Neuronal stem cell (in vitro differentiated cells): ENCODE results near the gene GALNS.
A peak's percentile ranks its signal among the peaks of the same experiment; 100 is the strongest.

ENCODE experiments used
- DNase-seq: peaks from one replicate; pipeline ENCODE4 v3.0.0-alpha.2; 2013; ENCODE audit warnings: low spot score
- H2AFZ ChIP-seq: one replicate; pipeline ENCODE4 v1.6.1; 2013; ENCODE audit warnings: mild to moderate bottlenecking, low read length, inconsistent platforms
- H2AK5ac ChIP-seq: 2 replicates; pipeline ENCODE4 v1.6.1; 2013; ENCODE audit warnings: low read depth, mild to moderate bottlenecking, inconsistent platforms, low read length, moderate library complexity, mixed read lengths
- H2BK120ac ChIP-seq: 2 replicates; pipeline ENCODE4 v1.6.1; 2013; ENCODE audit warnings: low read depth, mild to moderate bottlenecking, inconsistent platforms, low read length, moderate library complexity, mixed read lengths
- H2BK12ac ChIP-seq: one replicate; pipeline ENCODE4 v1.6.1; 2013; ENCODE audit warnings: low read length, inconsistent platforms
- H2BK15ac ChIP-seq: 2 replicates; pipeline ENCODE4 v1.6.1; 2013; ENCODE audit warnings: mild to moderate bottlenecking, low read length, inconsistent platforms, mixed read lengths
- H2BK5ac ChIP-seq: one replicate; pipeline ENCODE4 v1.6.1; 2013; ENCODE audit warnings: inconsistent platforms, mild to moderate bottlenecking, low read length, moderate library complexity
- H3K14ac ChIP-seq: one replicate; pipeline ENCODE4 v1.6.1; 2013; ENCODE audit warnings: low read length, inconsistent platforms
- H3K18ac ChIP-seq: 2 replicates; pipeline ENCODE4 v1.6.1; 2013; ENCODE audit warnings: low read length, inconsistent platforms
- H3K23ac ChIP-seq: 2 replicates; pipeline ENCODE4 v1.6.1; 2013; ENCODE audit warnings: low read depth, mild to moderate bottlenecking, mixed read lengths, low read length, inconsistent platforms; ENCODE audit not compliant: poor library complexity
- H3K27ac ChIP-seq: replicated peaks from 3 replicates; pipeline ENCODE4 v1.5.1; 2013; ENCODE audit warnings: low read length, inconsistent platforms
- H3K27me3 ChIP-seq, 3 experiments: 2 replicates each; pipeline ENCODE4 v1.6.1; 2013; ENCODE audit warnings: low read length in 3 of 3, mild to moderate bottlenecking in 2 of 3, inconsistent platforms in 1 of 3, low read depth in 1 of 3, mixed read lengths in 1 of 3, moderate library complexity in 1 of 3; ENCODE audit not compliant: control insufficient read depth in 3 of 3, insufficient read depth in 3 of 3
- H3K36me3 ChIP-seq, 2 donors: replicated peaks in 1 of 2; 2 replicates each; pipeline ENCODE4 v1.6.1; 2013; ENCODE audit warnings: low read length in 2 of 2; ENCODE audit not compliant: control insufficient read depth in 2 of 2, insufficient read depth in 2 of 2
- H3K4ac ChIP-seq: 2 replicates; pipeline ENCODE4 v1.6.1; 2013; ENCODE audit warnings: inconsistent platforms, mild to moderate bottlenecking, low read length, moderate library complexity
- H3K4me1 ChIP-seq, 2 donors: 1 replicate in 1 of 2; 2 replicates in 1 of 2; pipeline ENCODE4 v1.6.1; 2013; ENCODE audit warnings: low read length in 2 of 2, low read depth in 1 of 2; ENCODE audit not compliant: control insufficient read depth in 2 of 2, insufficient read depth in 1 of 2
- H3K4me2 ChIP-seq: one replicate; pipeline ENCODE4 v1.6.1; 2013; ENCODE audit warnings: mild to moderate bottlenecking, low read length, inconsistent platforms; ENCODE audit not compliant: insufficient read depth, poor library complexity, severe bottlenecking
- H3K4me3 ChIP-seq, 2 donors: 2 replicates each; pipeline ENCODE4 v1.5.1; 2013; ENCODE audit warnings: low read length in 2 of 2, mild to moderate bottlenecking in 2 of 2, inconsistent platforms in 1 of 2, moderate library complexity in 1 of 2
- H3K79me1 ChIP-seq: one replicate; pipeline ENCODE4 v1.6.1; 2013; ENCODE audit warnings: low read depth, mild to moderate bottlenecking, inconsistent platforms, low read length, moderate library complexity
- H3K9ac ChIP-seq: one replicate; pipeline ENCODE4 v1.6.1; 2013; ENCODE audit warnings: mild to moderate bottlenecking, low read depth, low read length, inconsistent platforms; ENCODE audit not compliant: poor library complexity
- H3K9me3 ChIP-seq, 2 donors: replicated peaks in 1 of 2; 2 replicates each; pipeline versions ENCODE3 to v1.6.1; 2013; ENCODE audit warnings: low read length in 2 of 2, mild to moderate bottlenecking in 2 of 2, inconsistent platforms in 1 of 2, low read depth in 1 of 2, mixed read lengths in 1 of 2, moderate library complexity in 1 of 2; ENCODE audit not compliant: control insufficient read depth in 2 of 2, insufficient read depth in 1 of 2
- H4K8ac ChIP-seq: one replicate; pipeline ENCODE4 v1.6.1; 2013; ENCODE audit warnings: low read depth, mild to moderate bottlenecking, inconsistent platforms, low read length, moderate library complexity
- H4K91ac ChIP-seq: one replicate; pipeline ENCODE4 v1.6.1; 2013; ENCODE audit warnings: low read length, low read depth, mild to moderate bottlenecking, inconsistent platforms; ENCODE audit not compliant: poor library complexity
- WGBS, 2 donors: extraction: QIAGEN DNeasy Blood & Tissue Kit; methylation state at CpG; one replicate each; pipeline ENCODE4 v1.1.7; 2013; ENCODE audit warnings: missing lambda C conversion rate in 2 of 2, mixed read lengths in 1 of 2; ENCODE audit not compliant: insufficient read length in 2 of 2, insufficient replicate concordance in 1 of 2; ENCODE audit errors: extremely low coverage in 2 of 2; 5-methylcytosine and 5-hydroxymethylcytosine counted together

The GALNS gene

DNA sequence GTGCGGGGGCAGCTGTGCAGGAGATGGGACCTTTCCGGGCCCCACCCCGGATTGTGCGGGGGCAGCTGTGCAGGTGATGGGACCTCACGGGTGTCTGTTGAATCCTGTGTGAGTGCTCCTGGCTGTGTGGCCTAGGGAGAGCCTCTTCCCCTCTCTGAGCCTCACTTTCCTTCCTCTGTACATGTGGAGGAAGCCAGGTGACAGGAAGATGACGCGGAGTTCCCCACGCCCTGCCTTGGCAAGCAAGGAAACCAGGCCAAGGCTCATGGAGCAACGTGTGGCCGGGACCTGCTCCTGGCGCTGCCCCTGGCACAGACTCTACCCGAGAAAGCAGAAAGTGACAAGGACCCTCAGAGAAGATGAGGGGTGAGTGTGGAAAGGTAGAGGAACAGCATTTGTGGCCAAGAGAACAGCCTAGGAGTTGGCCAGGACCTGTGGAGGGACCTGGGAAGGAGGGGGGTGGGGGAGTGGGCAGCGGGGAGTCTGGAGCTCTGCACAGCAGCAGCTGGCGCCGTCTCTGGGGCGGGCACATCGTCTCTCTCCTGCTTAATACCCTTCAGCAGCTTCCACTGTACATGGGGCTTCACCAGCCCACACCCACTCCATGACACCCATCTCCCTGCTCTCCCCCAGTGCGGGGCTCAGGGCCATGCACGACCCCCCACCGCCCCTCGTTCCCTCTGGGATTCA, 48.1 kb upstream of the GALNS start:
- Histone ChIP-seq H2BK15ac (peak overlapping the region; percentile 78), H3K79me1 (no peaks in the 10 kb centered on the region), H3K4me3 (no peak overlapping the region), H3K36me3 (no peaks in the 10 kb centered on the region), H3K14ac (peak overlapping the region; percentile 63), H3K4me1 (peaks cover 0 to 8% of the 10 kb centered on the region in 2 donors), H2BK5ac (peak overlapping the region; percentile 68), H4K91ac (no peak overlapping the region), H3K9ac (no peak overlapping the region), H2AK5ac (peak overlapping the region; percentile 96), H3K27ac (no peak overlapping the region), H2AFZ (no peak overlapping the region), H3K18ac (peak overlapping the region; percentile 90), H3K27me3 (peaks cover 0 to 21% (median 0%) of the 10 kb centered on the region in 3 experiments), H3K4me2 (no peak overlapping the region), H2BK12ac (no peak overlapping the region), H3K9me3 (no peaks in the 10 kb centered on the region), H3K23ac (peak overlapping the region; percentile 43), H4K8ac (no peak overlapping the region), H2BK120ac (peak overlapping the region; percentile 16), H3K4ac (peak overlapping the region; percentile 90)
- no peak for DNase-seq
- WGBS, 2 donors: no CpG with 5 or more reads among the region's 21 CpGs

DNA sequence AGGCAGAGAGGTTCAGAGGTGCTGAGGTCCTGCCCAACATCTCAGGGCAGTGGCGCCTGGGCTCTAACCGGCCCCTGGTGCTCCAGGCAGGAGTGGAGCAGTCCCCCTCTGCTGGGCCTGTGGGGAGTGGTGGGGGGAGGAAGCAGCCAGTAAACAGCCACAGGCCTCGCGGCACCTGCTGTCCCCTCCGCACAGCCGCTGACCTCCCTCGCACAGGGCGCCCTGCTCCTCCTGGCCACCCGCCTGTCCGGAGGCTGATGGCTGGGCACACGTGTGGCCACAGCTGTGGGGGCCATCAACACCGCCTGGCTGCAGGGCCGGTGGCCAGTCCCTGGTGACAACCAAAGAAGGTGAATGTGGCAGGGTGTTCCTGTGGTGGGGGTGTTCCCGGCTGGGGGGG, 46.5 kb upstream of the GALNS start:
- no peak overlapping the region for H4K91ac ChIP-seq
- no peaks in the 10 kb centered on the region for H3K9me3 ChIP-seq
- no peak overlapping the region for H4K8ac ChIP-seq
- H3K23ac ChIP-seq: no peak overlapping the region
- H3K9ac ChIP-seq: peak overlapping the region; percentile 21
- no peak overlapping the region for H3K4me2 ChIP-seq
- H2BK12ac ChIP-seq: no peak overlapping the region
- no peak overlapping the region for H3K4me3 ChIP-seq
- H3K27ac ChIP-seq: no peak overlapping the region
- H3K4ac ChIP-seq: no peak overlapping the region
- no peaks in the 10 kb centered on the region for H3K79me1 ChIP-seq
- DNase-seq: no peak
- peaks cover 0 to 8% of the 10 kb centered on the region in 2 donors for H3K4me1 ChIP-seq
- H2BK5ac ChIP-seq: peak overlapping the region; percentile 24
- H2BK15ac ChIP-seq: no peak overlapping the region
- peak overlapping the region; percentile 28 for H3K18ac ChIP-seq
- H3K14ac ChIP-seq: no peak overlapping the region
- peak overlapping the region; percentile 70 for H2AK5ac ChIP-seq
- no peaks in the 10 kb centered on the region for H3K36me3 ChIP-seq
- H2AFZ ChIP-seq: no peak overlapping the region
- no peak overlapping the region for H2BK120ac ChIP-seq
- no CpG with 5 or more reads among the region's 14 CpGs for WGBS, 2 donors
- peaks cover 0 to 27% (median 0%) of the 10 kb centered on the region in 3 experiments for H3K27me3 ChIP-seq

GRCh38 chr16:88902744-88903143, 46.0 kb upstream of the GALNS start:
- Histone ChIP-seq H3K4me2 (no peak overlapping the region), H2BK15ac (peak overlapping the region; percentile 6), H2AK5ac (peak overlapping the region; percentile 68), H3K27ac (no peak overlapping the region), H2BK120ac (no peak overlapping the region), H3K18ac (no peak overlapping the region), H3K36me3 (no peaks in the 10 kb centered on the region), H3K4me3 (no peak overlapping the region), H3K4me1 (peaks cover 0 to 8% of the 10 kb centered on the region in 2 donors), H3K14ac (no peak overlapping the region), H2BK5ac (peak overlapping the region; percentile 13), H4K91ac (no peak overlapping the region), H2BK12ac (no peak overlapping the region), H3K4ac (no peak overlapping the region), H3K23ac (peak overlapping the region; percentile 43), H3K27me3 (peaks cover 0 to 28% (median 0%) of the 10 kb centered on the region in 3 experiments), H3K9ac (no peak overlapping the region), H3K9me3 (no peaks in the 10 kb centered on the region), H3K79me1 (no peaks in the 10 kb centered on the region), H4K8ac (peak overlapping the region; percentile 1), H2AFZ (no peak overlapping the region)
- no peak for DNase-seq
- WGBS, 2 donors: no CpG with 5 or more reads among the region's 16 CpGs

- WGBS, 2 donors: no CpG with 5 or more reads among the region's 26 CpGs
Observed at GRCh38 chr16:88901718-88902337, 45.1 kb upstream of the GALNS start.

More at GRCh38 chr16:88901718-88902337, 45.1 kb upstream of the GALNS start:
- H2BK12ac ChIP-seq: no peak overlapping the region
- H3K4me3 ChIP-seq: no peak overlapping the region
- no peak overlapping the region for H3K27ac ChIP-seq
- no peaks in the 10 kb centered on the region for H3K9me3 ChIP-seq
- no peak overlapping the region for H2BK5ac ChIP-seq
- no peak overlapping the region for H3K4ac ChIP-seq
- H2AFZ ChIP-seq: peak overlapping the region; percentile 22
- H3K23ac ChIP-seq: peak overlapping the region; percentile 34
- DNase-seq: no peak
- H3K4me2 ChIP-seq: no peak overlapping the region
- no peaks in the 10 kb centered on the region for H3K79me1 ChIP-seq
- H2AK5ac ChIP-seq: peak overlapping the region; percentile 83
- peaks cover 0 to 33% (median 0%) of the 10 kb centered on the region in 3 experiments for H3K27me3 ChIP-seq
- H3K4me1 ChIP-seq: peaks cover 0 to 8% of the 10 kb centered on the region in 2 donors
- no peaks in the 10 kb centered on the region for H3K36me3 ChIP-seq
- peak overlapping the region; percentile 81 for H2BK15ac ChIP-seq
- H3K14ac ChIP-seq: no peak overlapping the region
- H3K18ac ChIP-seq: no peak overlapping the region
- no peak overlapping the region for H4K8ac ChIP-seq
- H2BK120ac ChIP-seq: no peak overlapping the region
- H4K91ac ChIP-seq: no peak overlapping the region
- H3K9ac ChIP-seq: no peak overlapping the region
